HG02885 (cell line): ENCODE results near the gene TMEM213.
"Not testable (repeated sequence)": the region's sequence is repeated elsewhere in the genome, so short reads cannot be mapped to it uniquely, and the experiment has no call there.

Experiments
- ATAC-seq: cut with Tn5 transposase; IDR thresholded peaks from one replicate; pipeline ENCODE4 v1.9.1; 2021; ENCODE audit warnings: mild to moderate bottlenecking; ENCODE audit not compliant: unreplicated experiment, poor library complexity

Gene TMEM213

DNA sequence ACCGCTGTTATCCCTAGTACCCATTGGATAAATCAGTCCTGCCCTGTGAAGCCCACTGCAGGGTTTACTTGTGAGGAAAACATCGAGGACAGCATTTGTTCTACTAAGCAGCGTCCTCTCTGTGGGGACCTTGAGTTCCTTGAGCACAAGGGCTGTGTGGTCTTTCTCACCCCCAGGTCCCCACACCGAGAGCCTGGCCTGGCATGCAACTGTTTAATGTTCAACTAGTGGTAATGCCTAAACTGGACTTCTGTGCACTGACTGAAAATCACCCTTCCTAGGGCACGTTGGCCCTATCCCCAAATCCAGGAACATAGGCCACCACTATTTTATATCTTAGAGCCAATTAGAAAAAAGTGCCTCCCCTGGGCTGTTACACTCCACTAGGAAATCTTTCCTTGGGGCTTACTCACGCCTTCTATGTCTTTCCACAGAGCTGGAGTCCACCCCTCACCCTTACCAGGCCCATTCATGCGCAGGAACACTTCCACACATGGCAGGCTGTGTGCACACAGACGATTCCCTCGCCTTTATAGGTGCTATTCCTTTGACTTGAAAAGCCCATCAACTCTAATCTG, 1.7 kb upstream of the TMEM213 start:
- no peak for ATAC-seq

DNA sequence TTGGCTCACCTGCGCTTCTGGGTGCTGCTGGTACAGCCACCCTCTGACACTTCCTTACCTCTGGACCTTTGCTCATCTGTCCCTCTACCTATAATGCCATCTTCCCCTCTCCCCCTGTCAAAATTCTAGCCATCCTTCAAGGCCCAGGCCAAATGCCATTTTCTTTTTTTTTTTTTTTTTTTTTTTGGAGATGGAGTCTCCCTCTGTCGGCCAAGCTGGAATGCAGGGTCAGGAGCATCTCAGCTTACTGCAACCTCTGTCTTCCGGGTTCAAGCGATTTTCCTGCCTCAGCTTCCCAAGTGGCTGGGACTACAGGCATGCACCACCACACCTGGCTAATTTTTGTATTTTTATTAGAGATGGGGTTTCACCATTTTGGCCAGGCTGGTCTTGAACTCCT, 748 bp upstream of the TMEM213 start:
- not testable (repeated sequence) for ATAC-seq

DNA sequence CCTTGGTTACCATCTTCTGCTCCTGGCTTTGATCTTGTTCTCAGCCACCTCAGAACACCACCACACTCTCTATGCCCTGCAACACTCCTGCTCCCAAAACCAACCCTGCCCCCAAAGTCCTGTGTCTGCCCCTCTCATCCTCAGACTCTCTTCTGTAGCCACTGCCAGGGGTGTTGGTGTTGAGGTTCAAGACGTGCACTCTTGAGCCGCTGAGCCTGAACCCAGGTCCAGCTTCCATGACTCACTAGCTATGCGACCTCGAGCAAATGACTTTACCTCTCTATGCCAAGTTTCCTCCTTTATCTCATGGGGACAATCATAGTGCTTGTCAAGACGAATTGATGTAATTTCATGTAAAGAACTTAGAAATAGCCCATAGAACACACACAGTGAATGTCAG, 1.0 kb downstream of the TMEM213 start:
- no peak for ATAC-seq

DNA sequence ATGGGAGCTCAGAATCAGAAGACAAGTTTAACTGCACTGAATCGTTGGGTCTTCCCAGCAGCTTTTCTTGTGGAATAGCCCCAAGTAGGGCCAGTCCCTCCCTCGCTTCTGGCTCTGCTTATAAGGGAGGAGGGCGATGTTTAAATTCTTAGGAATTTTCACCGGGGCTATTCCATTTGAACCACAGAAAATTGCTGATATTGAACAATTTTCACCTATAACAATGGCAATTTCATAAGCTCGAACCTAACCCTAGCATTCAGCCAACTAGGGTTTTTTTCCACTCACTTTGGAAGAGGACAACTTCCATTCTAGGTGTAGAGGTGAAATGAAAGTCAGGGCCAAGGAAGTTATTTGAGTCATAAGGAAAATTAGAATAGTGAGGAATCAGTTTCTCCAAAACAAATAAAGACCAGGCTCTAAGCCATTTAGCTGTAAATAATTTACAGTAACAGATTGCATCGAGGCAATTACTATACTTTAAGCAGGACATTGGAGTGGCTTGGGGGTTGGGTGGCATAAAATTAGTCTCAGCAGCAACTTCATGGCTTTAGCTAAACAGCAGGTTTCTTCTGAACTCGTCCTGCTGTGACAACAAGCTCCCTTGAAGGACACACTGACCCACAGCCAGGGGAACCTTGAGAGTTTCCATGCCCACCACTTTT, 1.7 kb downstream of the TMEM213 start:
- no peak for ATAC-seq

DNA sequence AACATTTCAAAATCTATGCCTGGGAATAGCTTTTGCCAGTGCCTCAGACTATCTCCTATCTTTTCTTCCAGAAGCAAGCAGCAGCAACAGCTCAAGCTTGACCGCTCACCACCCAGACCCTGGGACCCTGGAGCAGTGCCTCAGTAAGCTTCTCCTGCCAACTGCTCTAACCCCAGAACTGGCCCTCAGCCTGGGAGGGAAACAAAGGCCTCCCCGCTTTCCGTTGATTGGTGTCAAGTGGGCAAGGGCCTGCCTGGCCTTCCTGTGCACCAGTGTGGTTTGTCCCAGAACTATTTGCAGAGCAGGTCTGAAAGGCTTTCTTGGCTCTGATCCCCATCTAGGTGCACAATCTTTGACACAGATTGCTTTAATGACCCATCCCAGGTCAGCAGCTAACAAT, 3.5 kb downstream of the TMEM213 start:
- ATAC-seq = no peak

DNA sequence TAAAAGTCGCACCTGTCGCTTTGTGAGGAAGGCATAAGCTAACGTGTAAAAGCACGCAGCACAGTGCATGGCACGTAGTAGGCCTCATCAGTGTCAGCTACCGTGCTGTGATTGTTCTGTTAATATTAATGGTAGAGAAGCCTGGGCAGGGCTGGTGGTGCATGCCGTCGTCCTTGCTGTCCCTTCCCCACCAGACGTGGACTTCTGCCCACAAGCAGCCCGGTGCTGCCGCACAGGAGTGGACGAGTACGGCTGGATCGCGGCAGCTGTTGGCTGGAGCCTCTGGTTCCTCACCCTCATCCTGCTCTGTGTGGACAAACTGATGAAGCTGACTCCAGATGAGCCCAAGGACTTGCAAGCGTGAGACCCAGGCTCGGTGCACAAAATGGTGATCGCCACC, 4.9 kb downstream of the TMEM213 start:
- no peak for ATAC-seq

DNA sequence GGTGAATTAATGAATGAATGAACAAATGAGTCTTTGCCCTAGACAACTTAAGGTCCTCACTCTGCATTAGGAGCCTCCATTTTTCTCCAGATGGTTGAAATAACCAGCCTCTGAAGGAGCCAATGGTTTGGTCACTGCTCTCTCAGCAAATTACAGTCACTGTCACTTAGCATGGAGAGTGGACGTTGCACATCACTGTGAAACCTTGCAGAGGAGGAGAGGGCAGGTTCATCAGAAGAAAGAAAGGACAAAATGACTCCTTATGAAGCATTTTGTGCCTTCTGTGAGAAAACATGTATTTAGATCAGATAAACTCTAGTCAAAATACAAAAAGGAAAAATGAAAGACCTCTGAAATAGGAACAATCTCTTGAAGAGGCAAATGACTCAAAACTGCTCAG, 6.8 kb downstream of the TMEM213 start:
- no peak for ATAC-seq

DNA sequence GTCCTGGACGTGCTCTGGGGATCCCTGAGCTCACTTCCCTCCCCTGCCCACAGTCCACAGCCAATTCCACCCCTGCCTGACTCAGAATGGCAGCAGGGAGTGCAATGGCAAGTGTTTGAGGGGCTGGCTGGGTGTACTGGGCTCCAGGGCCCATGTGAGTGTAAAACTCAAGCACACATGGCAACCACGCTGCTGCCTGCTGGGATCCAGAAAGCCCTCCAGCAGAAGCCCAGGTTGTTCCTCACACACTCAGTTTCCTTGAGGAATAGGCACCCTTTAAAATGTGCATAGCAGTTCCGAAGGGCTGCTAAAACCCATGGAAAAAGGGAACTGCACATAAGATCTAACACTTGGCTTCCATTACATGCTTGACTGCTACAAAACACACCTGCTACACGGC, 11.6 kb downstream of the TMEM213 start:
- ATAC-seq = no peak

DNA sequence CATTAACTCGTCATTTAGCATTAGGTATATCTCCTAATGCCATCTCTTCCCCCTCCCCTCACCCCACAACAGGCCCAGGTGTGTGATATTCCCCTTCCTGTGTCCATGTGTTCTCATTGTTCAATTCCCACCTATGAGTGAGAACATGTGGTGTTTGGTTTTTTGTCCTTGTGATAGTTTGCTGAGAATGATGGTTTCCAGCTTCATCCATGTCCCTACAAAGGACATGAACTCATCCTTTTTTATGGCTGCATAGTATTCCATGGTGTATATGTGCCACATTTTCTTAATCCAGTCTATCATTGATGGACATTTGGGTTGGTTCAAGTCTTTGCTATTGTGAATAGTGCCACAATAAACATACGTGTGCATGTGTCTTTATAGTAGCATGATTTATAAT, 13.5 kb downstream of the TMEM213 start:
- ATAC-seq = not testable (repeated sequence)

DNA sequence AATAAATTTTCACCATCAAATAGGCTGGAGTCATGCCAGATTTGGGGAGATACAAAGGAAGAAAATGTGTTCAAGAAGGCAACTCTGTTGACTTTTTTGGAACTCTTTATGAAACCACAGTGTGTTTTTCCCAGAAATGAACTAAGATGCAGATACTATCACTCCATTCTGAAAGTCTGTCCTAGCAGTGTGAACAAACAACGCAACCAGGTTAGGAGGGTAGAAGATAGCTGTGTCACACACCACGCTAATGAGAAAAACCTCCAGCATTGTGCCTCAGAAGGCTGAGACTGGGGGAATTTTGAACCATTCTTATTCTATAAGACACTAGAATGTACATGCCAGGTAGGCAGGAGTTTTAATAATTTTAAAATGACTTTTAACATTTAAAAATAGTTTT, 16.2 kb downstream of the TMEM213 start:
- no peak for ATAC-seq

DNA sequence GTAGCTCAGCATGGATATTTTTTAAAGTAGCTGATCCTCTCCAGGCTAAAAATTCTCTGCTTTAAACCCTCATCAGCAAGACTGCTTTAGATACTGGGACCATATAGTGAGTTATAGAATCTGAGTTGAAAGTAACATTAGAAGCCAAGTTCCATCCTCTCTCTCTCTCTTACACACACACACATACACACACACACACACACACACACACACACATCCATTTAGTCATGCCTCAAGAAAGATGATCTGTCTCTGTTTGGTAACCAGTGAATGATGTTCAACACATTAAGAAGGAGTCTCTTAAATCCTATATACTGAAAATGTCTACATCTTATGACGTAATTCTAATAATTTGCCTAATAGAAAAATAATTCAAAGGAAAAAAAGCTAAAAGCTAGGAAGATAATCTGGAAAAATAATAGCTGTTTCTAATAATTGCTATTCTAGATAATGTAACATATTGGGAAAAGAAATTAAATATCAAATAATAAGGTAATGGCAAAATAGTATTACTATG, 17.1 kb downstream of the TMEM213 start:
- no peak for ATAC-seq

DNA sequence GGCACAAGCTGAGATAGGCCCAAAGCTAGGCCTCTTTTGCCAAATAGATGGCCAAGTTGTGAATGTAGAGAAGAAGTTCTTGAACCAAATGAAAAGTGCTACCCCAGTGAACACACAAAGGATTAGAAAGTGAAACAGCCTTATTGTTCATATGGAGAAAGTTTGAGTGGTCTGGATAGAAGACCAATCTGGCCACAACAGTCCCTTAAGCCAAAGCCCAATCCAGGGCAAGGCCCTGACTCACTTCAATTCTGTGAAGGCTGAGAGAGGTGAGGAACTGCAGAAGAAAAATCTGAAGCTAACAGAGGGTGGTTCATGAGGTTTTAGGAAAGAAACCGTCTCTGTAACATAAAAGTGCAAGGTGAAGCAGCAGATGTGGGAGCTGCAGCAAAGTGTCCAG, 18.9 kb downstream of the TMEM213 start:
- ATAC-seq = no peak

DNA sequence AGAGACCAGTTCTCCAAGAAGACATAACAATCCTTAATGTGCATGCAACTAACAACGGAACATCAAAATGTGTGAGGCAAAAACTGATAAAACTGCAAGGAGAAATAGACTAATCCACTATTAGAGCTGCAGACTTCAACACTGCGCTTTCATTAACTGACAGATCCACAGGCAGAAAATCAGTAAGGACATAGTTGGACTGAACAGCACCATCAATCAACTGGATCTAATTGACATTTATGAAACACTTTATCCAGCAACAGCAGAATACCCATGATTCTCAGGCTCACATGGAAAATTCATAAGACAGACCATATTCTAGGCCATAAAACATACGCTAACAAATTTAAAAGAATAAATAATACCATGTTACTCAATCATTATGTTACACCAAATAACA, 21.8 kb downstream of the TMEM213 start:
- ATAC-seq = no peak

DNA sequence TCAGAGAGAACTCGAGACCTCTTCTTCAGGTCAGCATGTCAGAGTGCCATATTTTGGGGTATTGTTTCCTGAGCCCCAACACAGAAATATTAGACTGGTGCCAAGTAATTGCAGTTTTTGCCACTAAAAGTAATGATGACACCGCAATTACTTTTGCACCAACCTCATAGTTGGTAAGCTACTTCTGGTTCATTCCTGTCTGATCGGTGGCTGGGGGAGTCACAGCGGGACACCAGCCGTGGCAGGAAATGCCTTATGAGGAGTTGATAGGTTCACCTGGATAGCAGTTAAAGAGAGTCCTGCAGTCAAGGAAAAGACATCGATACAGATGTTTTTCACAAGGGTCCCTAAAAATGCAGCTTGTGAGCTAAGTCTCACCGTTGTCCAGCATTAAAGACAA, 24.1 kb downstream of the TMEM213 start:
- no peak for ATAC-seq

DNA sequence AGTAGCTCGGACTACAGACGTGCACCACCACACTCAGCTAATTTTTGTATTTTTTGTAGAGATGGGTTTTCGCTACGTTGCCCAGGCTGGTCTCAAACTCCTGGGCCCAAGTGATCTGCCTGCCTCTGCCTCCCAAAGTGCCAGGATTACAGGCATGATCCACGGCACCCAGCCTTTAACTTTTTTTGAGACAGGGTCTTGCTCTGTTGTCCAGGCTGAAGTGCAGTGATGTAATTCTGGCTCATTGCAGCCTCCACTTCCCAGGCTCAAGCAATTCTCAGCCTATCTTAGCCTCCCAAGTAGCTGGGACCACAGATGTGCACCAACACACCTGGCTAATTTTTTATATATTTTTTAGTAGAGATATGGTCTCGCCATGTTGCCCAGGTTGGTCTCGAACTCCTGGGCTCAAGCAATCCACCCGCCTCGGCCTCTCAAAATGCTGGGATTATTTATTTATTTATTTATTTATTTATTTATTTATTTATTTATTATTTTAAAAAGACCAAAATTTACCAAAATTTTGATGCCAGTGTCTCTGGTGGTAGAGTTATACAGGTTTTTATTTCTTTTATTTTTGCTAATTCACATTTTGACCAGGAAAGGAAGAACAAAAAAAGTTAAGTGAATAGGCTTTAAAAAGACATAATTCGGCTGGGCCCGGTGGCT, 25.2 kb downstream of the TMEM213 start:
- no peak for ATAC-seq

DNA sequence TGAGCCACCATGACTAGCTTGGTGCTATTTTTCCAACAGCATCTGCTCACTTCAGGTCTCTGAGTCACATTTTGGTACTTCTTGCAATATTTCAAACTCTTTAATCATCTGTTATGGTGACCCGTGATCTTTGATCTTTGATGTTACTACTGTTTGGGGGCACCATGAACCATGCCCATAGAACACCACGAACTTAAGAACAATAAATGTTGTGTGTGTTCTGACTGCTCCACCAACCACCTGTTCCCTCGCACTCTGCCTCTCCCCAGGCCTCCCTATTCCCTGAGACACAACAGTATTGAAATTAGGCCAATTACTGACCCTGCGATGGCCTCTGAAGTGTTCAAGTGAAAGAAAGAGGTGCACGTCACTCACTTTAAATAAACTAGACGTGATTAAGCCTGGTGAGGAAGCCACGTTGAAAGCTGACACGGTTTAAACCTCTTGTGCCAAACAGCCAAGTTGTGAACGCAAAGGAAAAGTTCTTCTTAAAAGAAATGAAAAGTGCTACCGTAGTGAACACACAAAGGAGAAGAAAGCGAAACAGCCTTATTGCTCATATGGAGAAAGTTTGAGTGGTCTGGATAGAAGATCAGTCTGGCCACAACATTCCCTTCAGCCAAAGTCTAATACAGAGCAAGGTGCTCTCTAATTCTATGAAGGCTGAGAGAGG, 27.4 kb downstream of the TMEM213 start:
- no peak for ATAC-seq

DNA sequence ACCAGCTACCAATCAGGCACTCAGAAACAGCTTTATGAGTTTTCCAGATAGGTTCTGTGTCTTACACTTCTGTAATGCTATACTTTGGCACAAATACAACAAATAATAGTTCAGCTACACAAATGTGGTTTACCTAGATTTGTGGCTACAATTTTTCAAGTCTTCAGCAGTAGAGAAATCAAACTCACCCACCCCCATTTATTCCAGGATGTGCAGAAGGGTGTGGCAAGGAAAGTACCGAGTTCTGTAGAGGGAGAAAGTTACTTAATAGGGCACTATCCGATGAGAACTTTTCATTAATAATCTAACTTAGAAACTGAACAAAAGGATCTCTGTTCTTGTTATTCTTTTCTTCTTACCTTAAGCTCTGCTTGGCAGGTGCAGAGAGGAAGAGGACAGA, 30.5 kb downstream of the TMEM213 start:
- ATAC-seq = no peak

DNA sequence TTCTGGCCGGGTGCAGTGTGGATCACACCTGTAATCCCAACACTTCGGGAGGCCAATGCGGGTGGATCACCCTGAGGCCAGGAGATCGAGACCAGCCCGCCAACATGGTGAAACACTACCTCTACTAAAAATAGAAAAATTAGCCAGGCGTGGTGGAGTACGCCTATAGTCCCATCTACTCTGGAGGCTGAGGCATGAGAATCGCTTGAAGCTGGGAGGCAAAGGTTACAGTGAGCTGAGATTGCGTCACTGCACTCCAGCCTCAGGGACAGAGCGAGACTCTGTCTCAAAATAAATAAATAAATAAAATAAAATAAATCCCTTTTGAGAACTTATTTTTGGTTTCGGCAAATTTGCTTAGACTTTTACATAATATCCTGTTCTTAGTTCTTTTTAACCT, 31.5 kb downstream of the TMEM213 start:
- ATAC-seq = no peak

DNA sequence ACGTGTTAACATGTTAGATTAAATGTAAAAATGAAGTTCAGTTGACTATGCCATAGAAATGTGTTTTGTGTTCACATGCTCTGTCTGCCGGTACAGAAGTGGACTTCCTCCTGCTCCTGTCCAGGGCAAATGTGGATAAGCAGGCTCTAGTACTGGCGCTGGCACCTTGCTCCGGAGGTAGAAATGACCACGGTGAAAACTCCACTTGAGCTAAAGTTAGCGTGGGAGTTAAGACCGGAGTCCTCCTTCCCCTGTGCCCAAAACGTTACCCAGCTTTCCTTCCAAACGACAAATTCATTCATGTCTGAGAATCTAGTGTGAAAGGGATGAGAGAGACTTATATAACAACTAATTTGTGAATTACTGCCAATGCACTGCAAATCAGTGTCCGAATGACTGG, 35.2 kb downstream of the TMEM213 start:
- ATAC-seq = no peak

DNA sequence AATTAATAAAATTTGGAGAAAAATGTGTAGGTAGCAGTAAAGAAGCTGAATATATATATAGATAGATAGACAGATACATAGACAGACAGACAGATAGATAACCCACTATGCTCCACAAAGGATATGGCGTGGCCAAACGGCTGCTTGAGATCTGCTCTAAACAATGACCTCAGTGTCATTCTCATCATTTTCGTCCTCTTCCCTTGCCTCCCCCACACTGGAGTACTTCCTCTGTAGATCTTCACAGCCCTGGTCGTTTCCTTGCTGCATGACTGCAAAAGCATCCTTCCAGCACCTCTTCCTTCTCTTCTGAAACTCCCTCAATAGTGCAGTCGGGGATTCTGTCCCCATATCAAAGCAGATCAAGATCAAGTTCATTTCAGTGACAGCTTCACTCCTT, 35.8 kb downstream of the TMEM213 start:
- no peak for ATAC-seq

DNA sequence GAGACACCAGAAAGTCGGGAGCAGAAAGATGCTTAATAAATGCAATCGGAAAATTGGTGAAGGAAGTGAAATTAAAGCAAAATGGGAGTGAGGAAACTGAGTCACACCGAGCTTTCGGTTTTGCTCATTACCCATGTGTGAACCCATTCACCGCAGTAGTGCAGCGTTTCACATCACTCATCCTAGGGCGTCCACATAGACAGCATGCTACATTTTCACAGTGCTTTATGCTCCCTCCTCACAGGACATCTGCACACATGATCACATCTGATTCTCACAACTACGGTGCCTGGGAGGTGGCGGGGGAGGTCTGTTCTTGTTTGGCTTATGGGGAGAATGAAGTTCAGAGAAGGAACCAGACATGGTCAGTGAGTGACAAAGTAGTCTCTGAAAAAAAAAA, 36.8 kb downstream of the TMEM213 start:
- peak; percentile 86 for ATAC-seq
